Effector memory CD4-positive, alpha-beta T cell (primary cell): ENCODE measurements around the gene ATG9A.
"Not testable (repeated sequence)": the region's sequence is repeated elsewhere in the genome, so short reads cannot be mapped to it uniquely, and the experiment has no call there.

Source experiments
- DNase-seq, 3 donors: peaks; one replicate each; pipeline ENCODE4 v3.0.0-alpha.2; 2020
- H3K27ac ChIP-seq: 2 replicates; pipeline ENCODE4 v1.7.0; 2013; ENCODE audit warnings: mild to moderate bottlenecking, low read length, moderate library complexity; ENCODE audit not compliant: insufficient read depth, poor library complexity, severe bottlenecking
- H3K27me3 ChIP-seq: replicated peaks from 2 replicates; pipeline ENCODE4 v1.7.0; 2013; ENCODE audit warnings: mild to moderate bottlenecking, low read length; ENCODE audit not compliant: insufficient read depth, control insufficient read depth, poor library complexity, severe bottlenecking
- H3K36me3 ChIP-seq: 2 replicates; pipeline ENCODE4 v1.7.0; 2013; ENCODE audit warnings: mild to moderate bottlenecking, low read length, moderate library complexity; ENCODE audit not compliant: control insufficient read depth, insufficient read depth
- H3K4me1 ChIP-seq: 2 replicates; pipeline ENCODE4 v1.7.0; 2013; ENCODE audit warnings: low read length, mild to moderate bottlenecking; ENCODE audit not compliant: control insufficient read depth, insufficient read depth, poor library complexity, severe bottlenecking
- H3K4me3 ChIP-seq: 2 replicates; pipeline ENCODE4 v1.7.0; 2013; ENCODE audit warnings: low read length, low read depth, mild to moderate bottlenecking; ENCODE audit not compliant: insufficient read depth, poor library complexity, severe bottlenecking
- H3K9me3 ChIP-seq: 2 replicates; pipeline ENCODE4 v1.7.0; 2013; ENCODE audit warnings: mild to moderate bottlenecking, low read length, moderate library complexity; ENCODE audit not compliant: control insufficient read depth

The ATG9A gene

GRCh38 chr2:219205981-219206327 lies 23.5 kb downstream of the ATG9A start:
- peak overlapping the region; percentile 68 for H3K4me3 ChIP-seq
- peaks cover 6% of the 10 kb centered on the region for H3K4me1 ChIP-seq
- H3K27ac ChIP-seq: peak overlapping the region; percentile 92
- H3K9me3 ChIP-seq: no peaks in the 10 kb centered on the region
- no peak for DNase-seq
- no peaks in the 10 kb centered on the region for H3K27me3 ChIP-seq
- H3K36me3 ChIP-seq: no peaks in the 10 kb centered on the region

- no peaks in the 10 kb centered on the region for H3K9me3 ChIP-seq
- no peaks in the 10 kb centered on the region for H3K36me3 ChIP-seq
- H3K4me3 ChIP-seq: no peak overlapping the region
- no peak overlapping the region for H3K27ac ChIP-seq
- no peaks in the 10 kb centered on the region for H3K27me3 ChIP-seq
- H3K4me1 ChIP-seq: peaks cover 5% of the 10 kb centered on the region
- no peak for DNase-seq
Measured at GRCh38 chr2:219205165-219205538, 24.3 kb downstream of the ATG9A start.

- Histone ChIP-seq H3K4me1 (peaks cover 5% of the 10 kb centered on the region), H3K4me3 (no peak overlapping the region), H3K9me3 (no peaks in the 10 kb centered on the region), H3K27ac (no peak overlapping the region), H3K36me3 (no peaks in the 10 kb centered on the region), H3K27me3 (no peaks in the 10 kb centered on the region)
- DNase-seq: no peak
Measured at GRCh38 chr2:219204425-219205164, 24.8 kb downstream of the ATG9A start.

GRCh38 chr2:219201331-219201730 lies 28.1 kb downstream of the ATG9A start:
- not testable (repeated sequence) for H3K4me3 ChIP-seq, H3K4me1 ChIP-seq, H3K9me3 ChIP-seq, H3K27me3 ChIP-seq, DNase-seq, H3K27ac ChIP-seq, H3K36me3 ChIP-seq

GRCh38 chr2:219200502-219201326 lies 28.7 kb downstream of the ATG9A start:
- H3K4me3 ChIP-seq: not testable (repeated sequence)

GRCh38 chr2:219199470-219200211 lies 29.8 kb downstream of the ATG9A start:
- DNase-seq: no peak
- Histone ChIP-seq H3K9me3 (no peaks in the 10 kb centered on the region), H3K4me1 (no peaks in the 10 kb centered on the region), H3K4me3 (no peak overlapping the region), H3K36me3 (no peaks in the 10 kb centered on the region), H3K27me3 (no peaks in the 10 kb centered on the region), H3K27ac (no peak overlapping the region)

More at GRCh38 chr2:219200502-219201326, 28.7 kb downstream of the ATG9A start:
- not testable (repeated sequence) for H3K9me3 ChIP-seq, H3K27me3 ChIP-seq, H3K4me1 ChIP-seq, H3K36me3 ChIP-seq, H3K27ac ChIP-seq, DNase-seq

GRCh38 chr2:219198974-219199373 lies 30.5 kb downstream of the ATG9A start:
- Histone ChIP-seq H3K4me3 (no peak overlapping the region), H3K9me3 (no peaks in the 10 kb centered on the region), H3K27me3 (no peaks in the 10 kb centered on the region), H3K27ac (no peak overlapping the region), H3K36me3 (no peaks in the 10 kb centered on the region), H3K4me1 (no peaks in the 10 kb centered on the region)
- no peak for DNase-seq

- H3K27me3 ChIP-seq: no peaks in the 10 kb centered on the region
- H3K9me3 ChIP-seq: no peaks in the 10 kb centered on the region
- H3K27ac ChIP-seq: no peak overlapping the region
- H3K4me3 ChIP-seq: no peak overlapping the region
- H3K4me1 ChIP-seq: no peaks in the 10 kb centered on the region
- no peak for DNase-seq
- H3K36me3 ChIP-seq: no peaks in the 10 kb centered on the region
Measured at GRCh38 chr2:219197388-219197787, 32.0 kb downstream of the ATG9A start.

- Histone ChIP-seq H3K27me3 (no peaks in the 10 kb centered on the region), H3K4me1 (peaks cover 3% of the 10 kb centered on the region), H3K36me3 (peaks cover 25% of the 10 kb centered on the region), H3K4me3 (no peak overlapping the region), H3K9me3 (no peaks in the 10 kb centered on the region), H3K27ac (no peak overlapping the region)
- DNase-seq: no peak
Measured at GRCh38 chr2:219186754-219187456, 42.5 kb downstream of the ATG9A start.
